ENCODE results near the gene PELI2.

DNA sequence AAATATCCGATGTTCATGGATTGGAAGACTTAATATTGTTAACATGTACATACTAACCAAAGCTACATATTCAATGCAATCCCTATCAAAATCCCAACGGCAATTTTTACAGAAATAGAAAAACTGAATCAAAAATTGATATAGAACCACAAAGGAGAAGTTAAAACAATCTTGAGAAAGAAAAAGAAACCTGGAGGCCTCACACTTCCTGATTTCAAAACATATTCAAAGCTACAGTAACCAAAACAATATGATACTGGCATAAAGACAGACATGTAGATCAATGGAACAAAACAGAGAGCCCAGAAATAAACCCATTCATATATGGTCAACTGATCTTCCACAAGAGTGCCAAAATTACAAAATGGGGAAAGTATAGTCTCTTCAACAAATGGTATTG, 5.4 kb upstream of the PELI2 start:
- TF ChIP-seq GATA3 (IDR thresholded peaks at IDR 0.05; ENCODE audit: low read depth, low read length) (no peak), GATA2 (IDR thresholded peaks at IDR 0.05; ENCODE audit: low read depth, low read length) (no peak)

All from SH-SY5Y (cell line).